Sciatic nerve (tissue), 2 donors: Measurements from ENCODE around the gene LGSN. TPM values are rescaled to one million over a fixed set of nuclear protein-coding genes. Genes with fewer than 3 reads are reported as not detected.
"Not testable (repeated sequence)": the region's sequence is repeated elsewhere in the genome, so short reads cannot be mapped to it uniquely, and the experiment has no call there.

ENCODE experiments used
- ATAC-seq: fragments of 200-7000 bp; cut with Tn5 transposase; one replicate; pipeline ENCODE4 v1.9.1; 2020; ENCODE audit warnings: mild to moderate bottlenecking, moderate library complexity
- DNase-seq: peaks from one replicate; pipeline ENCODE4 v3.0.0-alpha.2; 2020; ENCODE audit warnings: low spot score
- intact Hi-C: fragments of 100-400 bp; cut with DNase I; formaldehyde crosslinking; loops from one replicate; pipeline ENCODE4 v1.14.2; 2022
- total RNA-seq: library from RNA; stranded (reverse); fragmentation: NEBNext Ultra II Directional; extraction: Animal tissue kit (Norgen Biotek cat#: 25700); gene quantifications from one replicate; pipeline ENCODE4 v1.2.1, GENCODE V29; 2021
- donor health status: DM: no; HTN: no; CAD: no.
- donor health status: DM: no; HTN: no; CAD: no.

Gene LGSN
- total RNA-seq, 1 donor from 2014 or later: not detected

DNA sequence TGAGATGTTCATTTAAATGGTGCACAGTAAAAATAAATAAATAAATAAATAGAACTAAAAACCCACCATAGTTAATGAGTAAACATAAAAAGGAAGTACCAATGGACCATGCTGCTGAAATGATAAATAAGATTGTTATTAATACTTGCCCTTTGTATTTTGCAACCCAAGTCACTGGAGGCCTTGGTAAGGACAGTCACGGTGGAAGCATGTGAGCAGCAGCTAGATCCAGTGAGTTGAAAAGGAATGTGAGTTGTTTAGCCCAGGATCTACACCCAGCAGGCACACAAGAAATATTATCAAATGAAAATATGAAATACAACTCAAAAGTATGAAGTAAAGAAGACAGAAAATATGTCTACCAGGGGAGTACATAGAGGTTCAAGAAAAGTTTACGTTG, 6.7 kb downstream of the LGSN start:
- ATAC-seq (no peak), DNase-seq (no peak)
- intact Hi-C loops: no loop called here

DNA sequence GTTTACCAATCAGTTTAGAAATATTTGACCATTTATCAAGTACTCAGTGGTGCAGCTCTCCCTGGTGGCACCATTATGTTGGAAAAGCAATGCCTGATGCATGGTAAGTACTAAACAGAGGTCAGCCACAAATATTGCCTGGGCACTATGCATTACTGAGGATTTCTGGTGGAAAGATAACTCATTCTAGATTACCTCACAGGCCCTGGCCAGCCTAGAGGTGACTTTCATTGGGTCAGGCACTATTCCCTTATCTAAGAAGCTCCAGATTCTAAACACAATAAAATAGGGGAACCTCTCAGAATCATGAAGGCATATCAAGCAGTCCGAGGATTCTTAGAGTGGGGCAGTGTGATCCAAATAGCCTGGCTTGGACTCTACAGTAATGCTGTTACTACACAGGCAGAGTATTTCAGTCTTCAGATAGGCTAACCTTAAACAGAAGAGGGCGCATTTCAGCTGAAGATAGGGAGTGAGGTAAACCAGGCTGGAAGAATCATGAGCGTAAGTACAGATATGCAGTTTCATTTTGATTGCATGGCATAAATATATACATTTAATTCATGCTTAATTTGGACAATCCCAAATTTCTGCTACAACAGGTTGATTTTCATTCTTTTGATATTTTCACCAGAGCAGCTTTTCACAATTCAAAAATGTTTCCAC, 12.1 kb downstream of the LGSN start:
- no peak for ATAC-seq
- intact Hi-C loops: no loop called here
- DNase-seq: no peak

DNA sequence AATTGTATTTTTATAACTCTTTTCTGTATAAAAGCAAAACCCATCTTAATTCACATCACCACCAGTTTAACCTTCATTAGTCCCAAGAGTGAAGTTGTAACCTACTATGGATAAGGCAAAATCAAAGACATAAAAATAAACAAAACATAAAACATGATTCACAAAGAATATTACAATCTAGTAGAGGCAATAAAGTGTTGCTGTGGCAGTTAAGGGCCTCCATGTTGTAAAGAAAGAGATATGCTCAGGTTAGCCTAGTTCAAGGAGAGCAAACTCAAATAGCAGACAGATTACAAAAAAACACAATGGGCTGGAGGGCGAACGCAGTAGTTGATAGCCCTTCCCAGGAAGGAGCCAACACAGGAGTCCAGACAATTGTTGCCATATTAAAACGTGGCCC, 13.4 kb downstream of the LGSN start:
- intact Hi-C loops: no loop called here
- ATAC-seq (no peak), DNase-seq (no peak)

DNA sequence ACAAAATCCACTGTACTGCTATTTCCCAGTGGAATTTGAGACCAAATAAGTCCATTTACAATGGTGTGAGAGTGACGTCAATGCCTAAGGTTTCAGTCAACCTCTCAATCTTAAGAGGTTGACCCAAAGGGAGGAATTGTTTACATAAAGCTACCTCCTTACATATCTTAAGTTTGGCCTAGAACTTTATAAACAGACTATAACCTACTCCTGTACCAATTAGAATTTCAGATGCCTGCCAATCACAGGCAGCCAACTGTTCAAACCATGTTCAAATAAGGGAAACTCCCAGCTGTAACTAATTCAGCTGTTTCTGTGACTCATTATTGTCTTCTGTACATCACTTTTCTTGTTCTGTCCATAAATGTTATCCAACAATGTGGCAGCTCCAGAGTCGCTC, 14.5 kb downstream of the LGSN start:
- DNase-seq: no peak
- intact Hi-C loops: no loop called here
- no peak for ATAC-seq

DNA sequence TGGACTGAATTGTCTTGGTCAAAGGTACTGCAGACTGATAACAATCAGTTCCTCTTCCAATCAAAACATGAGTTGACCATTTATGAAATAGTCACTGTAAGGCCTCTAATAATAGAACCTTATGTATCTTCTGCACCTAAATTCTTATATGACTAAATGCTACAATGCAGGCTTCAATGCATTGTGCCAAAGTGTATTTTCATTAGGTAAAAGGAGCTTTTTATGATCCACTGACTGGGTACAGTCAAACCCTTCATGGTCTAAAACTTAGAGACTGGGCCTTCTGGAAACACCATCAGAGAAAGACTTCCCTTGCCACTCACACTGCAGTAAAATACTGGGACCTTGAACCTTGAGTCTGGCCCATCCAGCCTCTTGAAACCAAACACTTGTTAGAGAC, 16.3 kb downstream of the LGSN start:
- ATAC-seq: no peak

DNA sequence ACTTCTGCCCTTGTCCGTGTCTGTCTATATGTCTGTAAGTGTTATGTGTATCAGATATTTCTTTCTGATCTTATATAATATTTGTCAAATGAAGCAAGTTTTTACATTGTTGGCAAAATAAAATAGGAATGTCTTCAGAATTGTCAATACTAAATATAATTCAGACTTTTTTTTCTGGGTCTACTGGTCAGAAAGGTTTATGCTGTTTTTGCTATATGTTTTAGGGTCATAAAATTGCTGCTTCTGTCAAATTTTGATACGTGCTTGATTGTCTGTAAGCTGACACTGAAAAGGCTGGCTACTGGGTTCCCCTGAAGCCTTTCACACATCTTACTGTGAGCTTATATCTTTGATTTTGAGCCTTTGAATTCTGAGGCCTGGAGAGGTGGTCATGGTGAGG, 20.1 kb downstream of the LGSN start:
- intact Hi-C loops: no loop called here
- no peak for ATAC-seq
- DNase-seq: no peak

More for the DNA sequence above, 16.3 kb downstream of the LGSN start:
- intact Hi-C loops: no loop called here
- DNase-seq: no peak

DNA sequence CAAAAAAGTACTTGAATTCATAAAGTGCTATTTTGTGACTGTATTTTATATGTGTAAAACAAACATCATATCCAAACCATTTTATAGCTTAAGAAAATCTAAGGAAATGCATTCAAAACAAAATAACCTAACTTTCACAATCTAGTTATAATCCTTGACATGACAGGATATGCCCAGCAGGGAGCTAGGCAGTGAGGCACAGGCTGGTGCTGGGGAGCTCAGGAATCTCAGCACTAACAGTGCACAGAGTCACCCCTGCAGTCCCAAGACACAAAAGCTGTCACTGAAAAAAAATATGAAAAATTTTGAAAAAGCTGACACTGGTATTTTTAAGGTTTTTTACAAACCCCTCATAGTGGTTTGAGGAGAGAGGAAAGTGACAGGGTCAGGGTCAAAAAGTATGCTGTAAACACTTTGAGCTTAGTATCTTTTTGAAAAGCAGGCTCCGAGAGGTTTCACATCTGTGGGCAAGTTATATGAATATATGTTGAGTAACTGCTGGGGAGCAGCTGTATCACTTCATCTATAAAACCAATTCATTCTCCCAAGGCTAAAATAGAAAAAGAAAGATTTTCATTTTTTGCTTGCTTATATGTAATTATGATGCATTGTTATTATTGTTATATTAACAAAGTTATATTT, 24.1 kb downstream of the LGSN start:
- ATAC-seq (no peak), DNase-seq (no peak)
- intact Hi-C loops: no loop called here

DNA sequence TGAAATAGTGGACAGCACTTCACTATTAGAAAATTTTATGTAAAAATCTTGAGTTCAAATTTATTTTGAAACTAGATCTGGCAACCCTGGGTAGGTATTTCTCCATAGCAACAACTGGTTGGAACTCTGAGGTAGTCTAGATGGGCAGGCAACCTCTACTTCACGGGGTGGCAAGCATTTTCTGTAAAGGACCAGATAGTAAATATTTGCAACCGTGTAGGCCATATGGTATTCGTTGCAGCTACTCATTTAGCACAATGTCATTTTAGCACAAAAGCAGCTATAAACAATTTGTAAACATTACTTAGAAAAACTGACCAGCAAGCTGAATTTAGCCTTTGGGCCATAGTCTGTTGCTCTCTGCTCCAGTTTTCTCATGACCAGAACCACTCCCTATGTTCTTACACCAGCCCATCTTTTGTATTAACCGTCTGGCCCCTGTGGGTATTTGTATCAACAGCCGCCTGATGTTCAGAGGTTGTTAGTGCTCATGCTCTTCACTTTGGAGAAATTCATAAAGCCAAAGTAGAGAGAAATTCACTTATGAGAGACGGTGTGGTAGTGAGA, 29.2 kb downstream of the LGSN start:
- no peak for DNase-seq
- intact Hi-C loops: no loop called here
- no peak for ATAC-seq

DNA sequence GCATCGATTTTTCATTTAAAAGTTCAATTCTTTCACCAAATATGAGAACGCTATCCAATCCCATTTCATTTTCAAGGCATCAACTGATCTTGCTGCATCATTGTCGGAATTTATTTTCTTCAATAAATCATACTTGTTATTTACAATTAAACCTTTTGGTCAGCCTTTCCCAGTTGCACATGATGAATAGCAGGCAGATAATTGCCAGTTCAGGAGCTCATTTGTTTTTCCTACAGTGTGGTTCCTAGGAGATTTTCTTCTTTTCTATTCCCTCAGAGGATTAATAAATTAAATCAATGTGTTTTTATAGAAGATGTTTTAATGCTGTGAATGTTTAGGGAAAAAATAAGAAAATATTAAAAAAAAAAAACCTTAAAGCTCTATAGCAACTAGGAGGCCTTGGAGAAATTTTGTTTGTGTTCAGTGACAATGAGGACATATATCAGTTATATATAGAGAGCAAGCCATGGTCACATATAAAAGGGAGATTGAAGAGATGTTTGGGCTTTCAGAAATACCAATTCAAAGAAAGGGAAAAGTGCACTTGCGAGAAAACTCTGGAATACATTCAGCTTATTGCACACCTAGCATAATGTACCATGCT, 30.4 kb downstream of the LGSN start:
- ATAC-seq: no peak
- intact Hi-C loops: no loop called here
- DNase-seq: no peak

DNA sequence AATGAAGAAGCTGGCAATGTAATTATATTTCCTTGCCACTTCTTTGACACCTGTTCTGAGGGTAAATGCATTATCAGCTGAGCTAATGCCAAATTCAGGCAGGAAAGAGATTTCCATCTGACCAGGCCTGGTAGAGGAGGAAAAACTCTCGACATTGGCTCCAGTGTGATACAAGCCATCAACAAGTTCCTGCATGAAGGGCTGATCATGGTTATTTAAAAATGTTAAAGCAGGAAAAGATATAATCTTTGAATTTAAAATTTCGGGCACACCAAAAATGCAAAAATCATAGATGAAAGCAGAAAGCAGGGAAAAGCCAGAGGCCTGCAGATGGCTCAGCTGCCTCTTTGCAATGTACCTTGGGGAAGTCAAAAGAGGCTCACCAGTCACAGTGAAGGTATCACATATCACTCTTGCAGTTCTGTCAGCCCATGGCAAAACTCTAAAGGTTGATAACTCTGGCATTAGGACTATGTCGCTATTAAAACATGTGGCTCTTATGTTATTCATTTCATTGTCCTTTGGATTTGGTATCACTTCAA, 39.1 kb downstream of the LGSN start:
- DNase-seq: no peak
- ATAC-seq: no peak
- intact Hi-C loops: no loop called here

DNA sequence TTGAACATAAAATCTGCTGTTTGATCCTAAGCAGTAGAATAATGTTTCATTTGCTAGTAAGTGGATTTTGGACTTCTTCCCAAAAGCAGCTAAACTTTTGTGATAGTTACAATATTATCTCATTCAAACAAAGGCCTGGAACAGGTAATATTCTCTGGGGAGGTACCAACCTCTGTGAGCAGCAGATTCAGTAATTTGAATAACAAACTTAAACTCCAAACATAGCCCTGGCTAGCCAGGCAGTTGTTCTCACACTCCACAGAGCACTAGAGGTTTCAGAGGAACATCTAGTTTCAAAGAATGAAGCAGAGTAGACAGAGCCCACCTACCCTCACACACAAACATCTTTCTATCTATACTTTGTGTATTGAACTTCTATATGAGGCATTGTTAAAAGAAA, 40.9 kb downstream of the LGSN start:
- intact Hi-C loops: no loop called here

DNA sequence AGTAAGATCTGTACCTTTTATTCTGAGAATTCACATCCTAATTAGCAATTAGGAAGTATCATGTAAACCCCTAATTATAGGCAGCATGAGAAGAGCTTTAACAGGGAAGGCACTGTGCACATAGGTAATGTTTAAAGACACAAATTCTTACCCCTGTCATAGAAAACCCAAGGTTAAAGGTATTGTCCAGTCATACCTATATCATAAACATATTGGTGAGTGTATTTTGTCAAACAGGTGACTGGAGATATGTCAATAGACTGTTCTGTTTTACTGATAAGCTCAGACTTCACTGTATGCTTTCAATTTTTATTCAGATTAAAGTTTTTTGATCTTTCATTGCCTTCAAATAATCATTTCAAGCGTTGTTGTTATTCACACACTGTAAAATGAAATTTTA, 43.8 kb downstream of the LGSN start:
- ATAC-seq (no peak), DNase-seq (no peak)
- intact Hi-C loops: no loop called here

More for the DNA sequence above, 40.9 kb downstream of the LGSN start:
- no peak for ATAC-seq
- no peak for DNase-seq

DNA sequence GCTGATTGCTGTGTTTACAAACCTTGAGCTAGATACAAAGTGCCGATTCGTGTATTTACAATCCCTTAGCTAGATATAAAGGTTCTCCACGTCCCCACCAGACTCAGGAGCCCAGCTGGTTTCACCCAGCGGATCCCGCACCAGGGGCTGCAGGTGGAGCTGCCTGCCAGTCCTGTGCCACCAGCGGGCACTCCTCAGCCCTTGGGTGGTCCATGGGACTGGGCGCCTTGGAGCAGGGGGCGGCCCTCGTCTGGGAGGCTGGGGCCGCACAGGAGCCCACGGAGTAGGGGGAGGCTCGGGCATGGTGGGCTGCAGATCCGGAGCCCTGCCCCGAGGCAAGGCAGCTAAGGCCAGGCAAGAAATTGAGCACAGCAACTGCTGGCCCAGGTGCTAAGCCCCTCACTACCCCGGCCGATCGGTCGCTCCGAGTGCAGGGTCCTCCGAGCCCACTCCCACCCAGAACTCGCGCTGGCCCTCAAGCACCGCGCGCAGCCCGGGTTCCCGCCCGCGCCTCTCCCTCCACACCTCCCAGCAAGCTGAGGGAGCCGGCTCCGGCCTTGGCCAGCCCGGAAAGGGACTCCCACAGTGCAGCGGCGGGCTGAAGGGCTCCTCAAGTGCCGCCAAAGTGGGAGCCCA, 44.9 kb downstream of the LGSN start:
- DNase-seq, intact Hi-C loops, ATAC-seq: not testable (repeated sequence)

DNA sequence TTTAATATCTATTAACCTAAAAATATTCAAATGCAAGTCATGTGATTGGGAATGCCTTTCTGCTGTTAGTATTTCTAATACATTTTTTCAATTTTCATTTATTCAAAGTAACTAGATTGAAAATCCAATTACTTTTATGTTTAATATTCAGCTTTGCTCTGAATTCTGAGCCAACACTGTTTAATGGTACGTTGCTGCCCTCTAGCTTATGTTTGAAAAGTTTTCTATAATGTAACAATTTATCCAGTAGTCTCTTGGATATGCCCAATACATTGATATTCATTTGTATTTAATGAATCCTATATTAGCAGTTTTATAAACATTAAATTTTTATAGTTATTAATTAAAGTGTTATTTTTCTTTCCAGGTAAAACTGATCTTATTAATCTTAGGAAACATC, 47.4 kb downstream of the LGSN start:
- intact Hi-C loops: no loop called here
- DNase-seq (no peak), ATAC-seq (no peak)

DNA sequence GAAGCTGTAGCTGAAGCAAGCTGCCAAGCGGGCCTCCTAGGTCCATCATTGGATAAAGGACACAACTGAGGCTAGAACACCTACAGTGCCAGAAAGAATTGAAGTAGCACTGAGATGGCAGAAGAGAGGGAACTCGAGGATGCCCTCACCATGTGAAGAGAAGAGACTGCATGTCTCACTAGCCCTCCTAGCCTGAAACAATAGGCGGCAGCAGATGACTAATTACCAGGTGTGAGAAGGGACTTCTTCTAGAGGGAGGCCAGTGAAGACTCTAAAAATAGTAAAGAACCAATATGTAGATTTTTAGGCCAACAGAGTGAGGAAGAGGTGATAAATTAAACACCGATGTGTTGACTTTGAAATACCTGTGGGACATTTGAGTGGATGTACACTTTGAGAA, 50.3 kb downstream of the LGSN start:
- DNase-seq (no peak), ATAC-seq (no peak)
- intact Hi-C loops: no loop called here

DNA sequence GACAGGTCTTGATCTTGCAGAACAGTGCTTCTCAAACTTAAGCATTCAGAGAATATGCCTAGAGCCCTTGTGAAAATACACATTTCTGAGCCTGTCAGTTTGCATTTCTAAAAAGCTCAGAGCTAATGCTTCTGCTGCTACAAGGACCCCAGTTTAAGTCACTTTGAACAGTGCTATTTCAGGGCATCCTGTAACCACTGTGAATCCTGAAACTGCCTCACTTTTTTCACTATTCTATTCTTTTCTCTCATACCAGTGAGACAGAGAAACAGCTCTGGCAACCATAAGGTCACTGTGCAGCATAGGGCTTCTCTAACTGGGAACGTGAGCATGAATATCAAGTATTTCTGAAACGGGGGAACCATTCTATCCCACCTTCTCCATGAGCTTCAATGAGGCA, 51.2 kb downstream of the LGSN start:
- DNase-seq: no peak
- intact Hi-C loops: no loop called here
- no peak for ATAC-seq

DNA sequence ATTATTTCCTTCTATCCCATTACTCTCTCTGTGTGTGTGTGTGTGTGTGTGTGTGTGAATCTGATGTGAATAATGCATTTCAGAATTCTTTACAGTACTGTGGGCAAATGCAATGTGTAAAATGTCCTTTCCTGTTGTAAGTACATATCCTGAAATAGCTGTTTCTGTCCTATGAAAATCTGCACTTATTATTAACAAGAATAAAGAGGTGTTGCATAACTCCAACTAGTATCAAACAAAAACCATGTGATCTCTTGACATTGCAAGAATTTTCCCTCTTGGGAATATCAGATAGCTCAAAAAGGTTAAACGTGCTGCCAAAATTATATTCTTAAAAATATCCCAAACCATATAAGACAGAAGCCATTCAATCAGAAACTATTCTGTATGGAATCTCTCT, 52.0 kb downstream of the LGSN start:
- DNase-seq (no peak), ATAC-seq (no peak)
- intact Hi-C loops: no loop called here

DNA sequence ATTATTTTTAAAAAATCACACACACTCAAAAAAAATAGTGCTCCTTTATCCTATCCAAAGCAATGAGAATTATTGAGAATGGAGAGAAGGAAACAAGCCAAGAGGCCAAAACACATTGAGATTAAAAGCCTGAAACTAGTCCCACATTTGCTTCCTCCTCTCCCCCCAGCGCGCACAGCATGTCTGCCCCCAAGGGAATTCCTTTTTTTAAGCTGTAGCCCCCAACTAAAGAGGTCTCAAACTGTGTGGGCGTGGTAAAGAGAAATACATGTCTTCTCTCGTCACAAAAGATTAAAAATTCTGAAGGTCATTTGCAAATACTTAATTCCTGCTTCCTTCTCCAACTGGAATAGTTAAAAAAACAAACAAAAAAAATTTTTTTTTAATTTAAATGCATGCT, 52.7 kb downstream of the LGSN start:
- DNase-seq (no peak), ATAC-seq (no peak)
- intact Hi-C loops: no loop called here

DNA sequence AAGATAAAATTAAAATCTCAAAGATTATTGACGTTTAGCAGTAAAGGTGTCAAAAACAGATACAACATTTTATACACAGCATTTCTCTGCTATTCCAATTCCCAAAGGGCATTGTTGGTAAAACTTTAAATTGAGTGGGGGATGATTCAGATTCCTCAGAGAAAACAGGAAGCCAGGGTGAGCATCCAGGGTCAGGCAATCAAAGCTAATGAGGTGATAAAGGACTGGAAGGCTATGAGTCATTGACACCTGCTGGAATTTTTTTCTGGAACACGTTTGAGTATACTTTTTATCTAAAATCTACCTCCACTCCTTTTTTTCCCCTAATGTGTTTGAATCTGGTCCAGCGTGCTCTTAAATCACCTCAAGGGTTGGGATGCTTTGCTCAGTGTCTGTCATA, 56.3 kb downstream of the LGSN start:
- no peak for DNase-seq
- ATAC-seq: no peak
- intact Hi-C loops: no loop called here

DNA sequence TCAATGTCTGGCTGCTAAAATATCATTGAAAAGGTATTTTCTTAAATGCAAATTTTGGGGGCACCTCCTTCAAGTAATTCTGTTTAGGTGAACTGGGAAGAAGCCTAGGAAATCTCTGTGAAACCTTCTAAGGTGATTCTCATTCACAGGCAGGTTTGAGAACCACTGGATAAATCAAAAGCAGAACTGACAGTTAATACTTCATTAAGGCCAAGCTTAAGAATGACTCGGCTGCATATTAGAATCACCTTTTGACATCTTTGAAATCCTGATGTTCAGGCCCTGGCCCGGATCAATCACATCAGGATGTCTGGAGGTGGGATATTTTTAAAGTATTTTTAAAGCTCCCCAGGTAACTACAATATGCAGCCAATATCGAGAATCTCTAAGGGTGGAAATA, 58.0 kb downstream of the LGSN start:
- intact Hi-C loops: no loop called here
- DNase-seq (no peak), ATAC-seq (no peak)
